PFSK-1 (cell line): Measurements from ENCODE around the gene SLC15A4.

Experiments used
- POLR2AphosphoS5 ChIP-seq: IDR thresholded peaks from 2 replicates; pipeline ENCODE4 v1.6.1; 2012; ENCODE audit warnings: low read depth, mild to moderate bottlenecking, control low read depth, low read length, moderate library complexity
- REST ChIP-seq, 2 experiments: IDR thresholded peaks; 2 replicates each; pipeline versions ENCODE4 v1.6.1 to v1.8.0; 2011 to 2012; ENCODE audit warnings: low read depth in 2 of 2, low read length in 2 of 2, control low read depth in 1 of 2, inconsistent platforms in 1 of 2, mild to moderate bottlenecking in 1 of 2, moderate library complexity in 1 of 2; ENCODE audit not compliant: insufficient read depth in 1 of 2

- no peak for TF ChIP-seq REST (IDR thresholded peaks at IDR 0.05; ENCODE audit: insufficient read depth in 1 of 2, low read depth in 2 of 2, low read length in 2 of 2)
- no peak for TF ChIP-seq POLR2AphosphoS5
Observed at GRCh38 chr12:128830505-128830893, 6.7 kb upstream of the SLC15A4 start.
